Sigmoid colon (tissue), 7 donors: Measurements from ENCODE around the gene MRPS16. TPM values are rescaled to one million over a fixed set of nuclear protein-coding genes. Genes with fewer than 3 reads are reported as not detected.

ENCODE experiments used
- DNase-seq: peaks from one replicate; pipeline ENCODE4 v3.0.0-alpha.2; 2019
- H3K27ac ChIP-seq, 4 donors: fragments of 200-600 bp; sonication (generic); one replicate each; pipeline ENCODE4 v1.5.1; 2016 to 2019; ENCODE audit warnings: mild to moderate bottlenecking in 1 of 4
- H3K27me3 ChIP-seq, 3 donors: fragments of 200-600 bp; sonication (generic); one replicate each; pipeline ENCODE4 v1.5.1; 2019; ENCODE audit warnings: mild to moderate bottlenecking in 1 of 3
- H3K36me3 ChIP-seq, 4 donors: fragments of 200-600 bp; sonication (generic); one replicate each; pipeline ENCODE4 v1.5.1; 2016 to 2019
- H3K4me1 ChIP-seq, 4 donors: fragments of 200-600 bp; sonication (generic); one replicate each; pipeline ENCODE4 v1.5.1; 2017 to 2019
- H3K4me3 ChIP-seq, 4 donors: fragments of 200-600 bp; sonication (generic); one replicate each; pipeline ENCODE4 v1.5.1; 2017 to 2019; ENCODE audit warnings: mild to moderate bottlenecking in 2 of 4, moderate library complexity in 1 of 4
- H3K9me3 ChIP-seq, 4 donors: fragments of 200-600 bp in 3 of 4; sonication (generic) in 3 of 4; one replicate each; pipeline versions ENCODE4 v1.5.1 to v1.6.1; 2013 to 2019
- CTCF ChIP-seq, 4 experiments: fragments of 450-650 bp in 3 of 4; fragments of 200-600 bp in 1 of 4; IDR thresholded peaks; one replicate each; pipeline ENCODE4 v1.5.1; 2016 to 2019; ENCODE audit warnings: antibody characterized with exemption in 4 of 4, mild to moderate bottlenecking in 3 of 4, moderate library complexity in 2 of 4
- EP300 ChIP-seq, 4 donors: sonication (generic); formaldehyde crosslinking; IDR thresholded peaks; one replicate each; pipeline ENCODE4 v1.6.1; 2017; ENCODE audit warnings: antibody characterized with exemption in 4 of 4
- POLR2A ChIP-seq, 2 donors: fragments of 450-650 bp; IDR thresholded peaks; one replicate each; pipeline ENCODE4 v1.6.1; 2016; ENCODE audit warnings: antibody characterized with exemption in 2 of 2, mild to moderate bottlenecking in 2 of 2, moderate library complexity in 2 of 2
- POLR2AphosphoS5 ChIP-seq, 4 donors: sonication (generic); formaldehyde crosslinking; IDR thresholded peaks; one replicate each; pipeline ENCODE4 v1.6.1; 2017; ENCODE audit warnings: antibody characterized with exemption in 4 of 4
- WGBS, 2 donors: extraction: QIAGEN DNeasy Blood & Tissue Kit; methylation state at CpG; one replicate each; pipeline ENCODE4 v1.1.7; 2013; 5-methylcytosine and 5-hydroxymethylcytosine counted together
- intact Hi-C: fragments of 100-400 bp; cut with DNase I; formaldehyde crosslinking; loops from one replicate; pipeline ENCODE4 v1.15.1; 2023
- polyA plus RNA-seq, 3 donors: library from polyadenylated mRNA; stranded (reverse); fragments of 200-250 nt; gene quantifications; one replicate each; pipeline ENCODE4 v1.2.3, GENCODE V29; 2013
- total RNA-seq, 4 donors: library from RNA; depleted of rRNA; stranded (reverse); fragments of >200 nt; gene quantifications; one replicate each; pipeline ENCODE4 v1.1.0, GENCODE V29; 2016
- donor health status: healthy with polysubstance abuse.
- donor health status: Bipolar disorder and iron deficiency.
- donor health status: healthy.

The MRPS16 gene
- total and polyA plus RNA-seq, 7 donors = 29.2 to 101 (median 40.0) TPM

GRCh38 chr10:73246322-73246645, 6.2 kb downstream of the MRPS16 start:
- peak overlapping the region; percentile 81 to 91 (median 84) for H3K27ac ChIP-seq
- peaks cover 0 to 36% (median 28%) of the 10 kb centered on the region in 4 donors for H3K4me1 ChIP-seq
- no peaks in the 10 kb centered on the region for H3K9me3 ChIP-seq
- no peaks in the 10 kb centered on the region for H3K27me3 ChIP-seq
- peak overlapping the region; percentile 66 to 98 (median 76) for H3K4me3 ChIP-seq
- DNase-seq = no peak
- WGBS, 2 donors = 2% methylated on average over 8 of the region's 8 CpGs
- intact Hi-C loops = no loop called here
- peaks cover 0 to 60% (median 17%) of the 10 kb centered on the region in 4 donors for H3K36me3 ChIP-seq
- TF ChIP-seq POLR2AphosphoS5 (IDR thresholded peaks at IDR 0.05) (no peak), POLR2A (IDR thresholded peaks at IDR 0.05) (no peak), EP300 (IDR thresholded peaks at IDR 0.05) (no peak), CTCF (IDR thresholded peaks at IDR 0.05) (no peak)

- 49 to 69% methylated on average over 8 of the region's 8 CpGs for WGBS, 2 donors
- intact Hi-C loops = no loop called here
- Histone ChIP-seq H3K4me1 (peaks cover 0 to 29% (median 23%) of the 10 kb centered on the region in 4 donors), H3K36me3 (peaks cover 0 to 65% (median 21%) of the 10 kb centered on the region in 4 donors), H3K27me3 (no peaks in the 10 kb centered on the region), H3K9me3 (no peaks in the 10 kb centered on the region), H3K27ac (no peak overlapping the region), H3K4me3 (no peak overlapping the region)
- TF ChIP-seq CTCF (IDR thresholded peaks at IDR 0.05) = no peak
- no peak for TF ChIP-seq POLR2A (IDR thresholded peaks at IDR 0.05)
- TF ChIP-seq POLR2AphosphoS5 (IDR thresholded peaks at IDR 0.05) = no peak
- no peak for TF ChIP-seq EP300 (IDR thresholded peaks at IDR 0.05)
- DNase-seq = no peak
Measured at GRCh38 chr10:73244866-73245477, 7.5 kb downstream of the MRPS16 start.

GRCh38 chr10:73239908-73240307, 12.5 kb downstream of the MRPS16 start:
- no peak for DNase-seq
- WGBS, 2 donors = 93 to 98% methylated on average over 2 of the region's 2 CpGs
- intact Hi-C loops = no loop called here
- no peak overlapping the region for H3K27ac ChIP-seq
- H3K4me1 ChIP-seq = peaks cover 0 to 4% (median 1%) of the 10 kb centered on the region in 4 donors
- H3K4me3 ChIP-seq = no peak overlapping the region
- no peaks in the 10 kb centered on the region for H3K27me3 ChIP-seq
- TF ChIP-seq EP300 (IDR thresholded peaks at IDR 0.05) (no peak), CTCF (IDR thresholded peaks at IDR 0.05) (no peak), POLR2A (IDR thresholded peaks at IDR 0.05) (no peak), POLR2AphosphoS5 (IDR thresholded peaks at IDR 0.05) (no peak)
- H3K9me3 ChIP-seq = no peaks in the 10 kb centered on the region
- peaks cover 0 to 82% (median 30%) of the 10 kb centered on the region in 4 donors for H3K36me3 ChIP-seq

GRCh38 chr10:73238990-73239566, 13.4 kb downstream of the MRPS16 start:
- H3K27me3 ChIP-seq = no peaks in the 10 kb centered on the region
- intact Hi-C loops = no loop called here
- WGBS, 2 donors = 92 to 95% methylated on average over 5 of the region's 5 CpGs
- H3K4me3 ChIP-seq = no peak overlapping the region
- no peak overlapping the region for H3K27ac ChIP-seq
- H3K4me1 ChIP-seq = no peaks in the 10 kb centered on the region
- TF ChIP-seq POLR2A (IDR thresholded peaks at IDR 0.05) = no peak
- TF ChIP-seq CTCF (IDR thresholded peaks at IDR 0.05) = no peak
- TF ChIP-seq POLR2AphosphoS5 (IDR thresholded peaks at IDR 0.05) = no peak
- no peak for TF ChIP-seq EP300 (IDR thresholded peaks at IDR 0.05)
- DNase-seq = no peak
- no peaks in the 10 kb centered on the region for H3K9me3 ChIP-seq
- H3K36me3 ChIP-seq = peaks cover 0 to 82% (median 28%) of the 10 kb centered on the region in 4 donors
